K562 (cell line): ENCODE measurements around the gene PRDM15. TPM values are rescaled to one million over a fixed set of nuclear protein-coding genes. Genes with fewer than 3 reads are reported as not detected.

Source experiments
- ATAC-seq: fragments of 200-7000 bp; cut with Tn5 transposase; 3 replicates; pipeline ENCODE4 v1.9.1; 2020; ENCODE audit warnings: moderate library complexity
- BruUV-seq: library from RNA; stranded (reverse); fragments of 400-500 nt; replicated peaks from 2 replicates; lab custom pipeline; 2021; lab: Mats Ljungman, UMichigan
- CTCF ChIA-PET: fragments of 300-600 bp; formaldehyde crosslinking; extraction: SDS; loops from one replicate; lab custom pipeline; 2021; ENCODE audit warnings: low intra/inter-chr PET ratio; lab: Yijun Ruan, JAX
- POLR2A ChIA-PET: fragments of 300-600, 350-650 bp; sonication (Branson Sonifier 250); formaldehyde crosslinking; extraction: SDS; loops from one replicate; lab custom pipeline; 2021; ENCODE audit warnings: antibody characterized with exemption, inconsistent platforms; lab: Yijun Ruan, JAX
- DNase-seq, 4 experiments: peaks; one replicate each; pipeline versions ENCODE4 v3.0.0 to v3.0.0-alpha.2; 2011 to 2018; ENCODE audit warnings: low spot score in 3 of 4, mixed read lengths in 3 of 4; ENCODE audit errors: extremely low read depth in 1 of 4
- FAIRE-seq: peaks from 2 replicates; lab custom pipeline; 2011; peaks lifted over from hg19 to GRCh38; lab: Jason Lieb, UNC
- H2AFZ ChIP-seq: 2 replicates; pipeline ENCODE4 v1.6.0; 2011; ENCODE audit warnings: low read depth, low read length, control low read depth, inconsistent platforms
- H3K27ac ChIP-seq: fragments of 200-600 bp; 3 replicates; pipeline ENCODE4 v1.8.0; 2011; ENCODE audit warnings: low read depth, mild to moderate bottlenecking, control low read depth, inconsistent platforms, low read length, moderate library complexity, mixed read lengths; ENCODE audit errors: extremely low read depth
- H3K27me3 ChIP-seq, 2 experiments: fragments of 300-600 bp in 1 of 2; 2 replicates in 1 of 2; 3 replicates in 1 of 2; pipeline versions ENCODE4 v1.6.0 to v1.8.0; 2011; ENCODE audit warnings: inconsistent platforms in 2 of 2, low read length in 2 of 2, mild to moderate bottlenecking in 1 of 2, mixed read lengths in 1 of 2, moderate library complexity in 1 of 2; ENCODE audit not compliant: control insufficient read depth in 2 of 2, insufficient read depth in 2 of 2
- H3K36me3 ChIP-seq: fragments of 300-600 bp; 3 replicates; pipeline ENCODE4 v1.8.0; 2011; ENCODE audit warnings: mild to moderate bottlenecking, low read length, inconsistent platforms; ENCODE audit not compliant: control insufficient read depth, insufficient read depth
- H3K4me1 ChIP-seq, 2 experiments: fragments of 200-600 bp in 1 of 2; replicated peaks in 1 of 2; 2 replicates in 1 of 2; 3 replicates in 1 of 2; pipeline versions ENCODE4 v1.5.1 to v1.8.0; 2011; ENCODE audit warnings: inconsistent platforms in 2 of 2, low read length in 2 of 2, mild to moderate bottlenecking in 1 of 2, mixed read lengths in 1 of 2, moderate library complexity in 1 of 2; ENCODE audit not compliant: control insufficient read depth in 2 of 2, insufficient read depth in 2 of 2
- H3K4me2 ChIP-seq: 2 replicates; pipeline ENCODE4 v1.6.1; 2011; ENCODE audit warnings: low read length, control low read depth, inconsistent platforms, mixed read lengths; ENCODE audit not compliant: insufficient read depth
- H3K4me3 ChIP-seq: fragments of 200-600 bp; sonication (generic), shearing (Covaris generic); 2 replicates; pipeline ENCODE4 v1.5.1; 2016; ENCODE audit warnings: control low read depth, inconsistent platforms
- H3K79me2 ChIP-seq: fragments of 200-600 bp; 3 replicates; pipeline ENCODE4 v1.8.0; 2011; ENCODE audit warnings: low read length, inconsistent platforms; ENCODE audit not compliant: control insufficient read depth, insufficient read depth
- H3K9ac ChIP-seq, 2 experiments: 2 replicates each; pipeline versions ENCODE4 v1.6.0 to v1.6.1; 2011; ENCODE audit warnings: low read depth in 2 of 2, low read length in 2 of 2, control low read depth in 1 of 2, inconsistent platforms in 1 of 2, mild to moderate bottlenecking in 1 of 2, mixed read lengths in 1 of 2; ENCODE audit not compliant: insufficient read depth in 1 of 2
- H3K9me1 ChIP-seq: one replicate; pipeline ENCODE4 v1.6.0; 2011; ENCODE audit warnings: inconsistent platforms, mild to moderate bottlenecking, low read length, moderate library complexity; ENCODE audit not compliant: control insufficient read depth, insufficient read depth
- H3K9me3 ChIP-seq: replicated peaks from 2 replicates; pipeline ENCODE4 v1.5.1; 2011; ENCODE audit warnings: low read depth, low read length, inconsistent platforms; ENCODE audit not compliant: control insufficient read depth, insufficient read depth
- H4K20me1 ChIP-seq: replicated peaks from 2 replicates; pipeline ENCODE4 v1.6.1; 2011; ENCODE audit warnings: low read length, inconsistent platforms, mixed read lengths; ENCODE audit not compliant: control insufficient read depth, insufficient read depth
- MXD1 ChIP-seq: fragments of 250-450 bp; sonication (Bioruptor Pico); IDR thresholded peaks from 2 replicates; pipeline ENCODE4 v1.8.0; 2021; ENCODE audit warnings: borderline replicate concordance, mild to moderate bottlenecking, moderate library complexity; ENCODE audit not compliant: poor library complexity, severe bottlenecking
- PHF21A ChIP-seq: fragments of 450-650 bp; IDR thresholded peaks from 2 replicates; pipeline ENCODE4 v1.6.1; 2017; ENCODE audit warnings: low read depth, borderline replicate concordance
- RUNX1 ChIP-seq: sonication (generic); IDR thresholded peaks from 2 replicates; pipeline ENCODE4 v1.6.1; 2016; ENCODE audit warnings: antibody characterized with exemption, low read depth
- SIN3A ChIP-seq, 2 experiments: fragments of 150-350 bp in 1 of 2; IDR thresholded peaks; 2 replicates each; pipeline ENCODE4 v1.6.1; 2011 to 2016; ENCODE audit warnings: borderline replicate concordance in 2 of 2, low read depth in 2 of 2, low read length in 2 of 2, mild to moderate bottlenecking in 2 of 2, moderate library complexity in 2 of 2; ENCODE audit not compliant: control insufficient read depth in 1 of 2
- SMAD2 ChIP-seq: fragments of 150-350 bp; IDR thresholded peaks from 2 replicates; pipeline ENCODE4 v1.6.1; 2014; ENCODE audit warnings: low read depth, mild to moderate bottlenecking, low read length
- TSHZ1 ChIP-seq: fragments of 250-450 bp; sonication (Bioruptor Pico); IDR thresholded peaks from 2 replicates; pipeline ENCODE4 v1.4.0; 2020; ENCODE audit warnings: mild to moderate bottlenecking, moderate library complexity
- U2AF1 ChIP-seq: fragments of 200-400 bp; formaldehyde crosslinking; optimal IDR thresholded peaks from 2 replicates; pipeline ENCODE3; 2017; ENCODE audit warnings: mild to moderate bottlenecking, low read depth, low read length, moderate library complexity
- WGBS: fragments of 100-300 bp; shearing (Covaris generic); methylation state at CpG from one replicate; pipeline ENCODE4 v1.1.6; 2016; ENCODE audit warnings: low coverage, mixed read lengths; ENCODE audit not compliant: insufficient coverage; ENCODE audit errors: missing lambda C conversion rate; 5-methylcytosine and 5-hydroxymethylcytosine counted together
- in situ Hi-C: fragments of 300-500 bp; cut with MboI; formaldehyde crosslinking; loops from 4 replicates; pipeline ENCODE4 v1.15.0; 2018; ENCODE audit warnings: inconsistent platforms, mixed read lengths
- intact Hi-C: fragments of 100-400 bp; cut with micrococcal nuclease; formaldehyde crosslinking; loops from 2 replicates; pipeline ENCODE4 v1.14.2; 2022
- polyA plus RNA-seq, 8 experiments: library from polyadenylated mRNA; depleted of rRNA in 4 of 8; stranded (reverse) in 5 of 8; unstranded in 3 of 8; fragments of >200 nt; fragmentation: Nextera tagmentation in 2 of 8; fragmentation: Illumina TruSeq in 1 of 8; extraction: Ambion mirVana in 2 of 8; extraction: Trizol in 1 of 8; gene quantifications; 2 replicates each; pipeline versions ENCODE4 v1.2.1 to v1.2.3, GENCODE V29; 2011 to 2014; ENCODE audit warnings: inconsistent platforms in 1 of 8, missing spikeins in 1 of 8
- total RNA-seq, 7 experiments: library from RNA; depleted of rRNA in 6 of 7; stranded (reverse); fragments of >200 nt in 6 of 7; fragmentation: Illumina TruSeq in 2 of 7; extraction: Trizol in 2 of 7; gene quantifications; 2 replicates each; pipeline versions ENCODE4 v1.2.1 to v1.2.3, GENCODE V29; 2011 to 2021; ENCODE audit warnings: low replicate concordance in 1 of 7

Gene PRDM15
- total and polyA plus RNA-seq, 9 of the 15 experiments (the other 6 are each of a cell fraction or from before 2014, with no cell fraction given), result 0.93 to 9.2 (median 6.2) TPM

- TF ChIP-seq PHF21A (no peak), U2AF1 (no peak)
Observed at GRCh38 chr21:41761934-41762635, 117.1 kb downstream of the PRDM15 start (continued).

- ChIA-PET POLR2A (interaction anchor here (1.4 to 3.2 kb wide), 2 partner anchors 11 to 14 kb away, joined by 4 to 13 read pairs; no protein-coding TSS in a partner anchor), CTCF (no interaction called here)
- TF ChIP-seq SMAD2, result no peak
- TF ChIP-seq SIN3A (IDR thresholded peaks at IDR 0.05; ENCODE audit: borderline replicate concordance in 2 of 2, control insufficient read depth in 1 of 2, low read depth in 2 of 2, low read length in 2 of 2), result no peak
- no peak for TF ChIP-seq MXD1
- TF ChIP-seq RUNX1, result no peak
- no peak for TF ChIP-seq TSHZ1 (CRISPR knock-in tag)
- ATAC-seq, result no peak
- H3K9ac ChIP-seq, result no peak overlapping the region
- no peak overlapping the region for H3K4me2 ChIP-seq
- in situ Hi-C loops, result no loop called here
- H3K9me1 ChIP-seq, result peaks cover 3% of the 10 kb centered on the region
- H3K4me1 ChIP-seq, result no peaks in the 10 kb centered on the region; a peak in 1 of 5 replicates
- no peak for FAIRE-seq
- no peaks in the 10 kb centered on the region for H3K36me3 ChIP-seq
- H3K27me3 ChIP-seq, result peaks cover 51 to 82% of the 10 kb centered on the region in 2 experiments
- H3K9me3 ChIP-seq, result no peaks in the 10 kb centered on the region
- WGBS, result 2% methylated on average over 22 of the region's 22 CpGs
- no peaks in the 10 kb centered on the region for H3K79me2 ChIP-seq
- intact Hi-C loops, result no loop called here
- H4K20me1 ChIP-seq, result 0 out of 2 replicates have a peak, but pooled peaks cover 12% of the 10 kb centered on the region
- H2AFZ ChIP-seq, result no peak overlapping the region
- no peak for DNase-seq
- no peak overlapping the region for H3K4me3 ChIP-seq
- H3K27ac ChIP-seq, result no peak overlapping the region
- BruUV-seq, result no TSS peak
Observed at GRCh38 chr21:41761211-41761933, 117.8 kb downstream of the PRDM15 start.
